Endodermal cell (in vitro differentiated cells): ENCODE results near the gene GRM7. TPM values are rescaled to one million over a fixed set of nuclear protein-coding genes. Genes with fewer than 3 reads are reported as not detected.

Experiments used
- DNase-seq: peaks from one replicate; pipeline ENCODE4 v3.0.0-alpha.2; 2017
- H3K27ac ChIP-seq: 2 replicates; pipeline ENCODE4 v1.5.1; 2013; ENCODE audit warnings: mild to moderate bottlenecking, low read depth, low read length, moderate library complexity
- H3K27me3 ChIP-seq: 2 replicates; pipeline ENCODE4 v1.6.1; 2013; ENCODE audit warnings: mild to moderate bottlenecking, low read length, moderate library complexity; ENCODE audit not compliant: insufficient read depth, control insufficient read depth, poor library complexity, severe bottlenecking
- H3K36me3 ChIP-seq: 2 replicates; pipeline ENCODE4 v1.7.0; 2013; ENCODE audit warnings: mild to moderate bottlenecking, low read length, moderate library complexity; ENCODE audit not compliant: control insufficient read depth, insufficient read depth
- H3K4me1 ChIP-seq: one replicate; pipeline ENCODE4 v1.7.0; 2013; ENCODE audit warnings: low read length; ENCODE audit not compliant: control insufficient read depth, insufficient read depth
- H3K4me3 ChIP-seq: 2 replicates; pipeline ENCODE4 v1.5.1; 2013; ENCODE audit warnings: mild to moderate bottlenecking, low read length, moderate library complexity
- H3K9ac ChIP-seq: 2 replicates; pipeline ENCODE4 v1.6.1; 2013; ENCODE audit warnings: mild to moderate bottlenecking, low read length, moderate library complexity; ENCODE audit not compliant: poor library complexity, severe bottlenecking; ENCODE audit errors: extremely low read depth
- H3K9me3 ChIP-seq: 2 replicates; pipeline ENCODE4 v1.6.1; 2013; ENCODE audit warnings: mild to moderate bottlenecking, low read length, moderate library complexity; ENCODE audit not compliant: control insufficient read depth
- H3K27ac Mint-ChIP-seq: 2 replicates; pipeline ENCODE4 v1.8.0; 2020; ENCODE audit warnings: mixed read lengths
- H3K27me3 Mint-ChIP-seq: 2 replicates; pipeline ENCODE4 v1.8.0; 2021; ENCODE audit warnings: mild to moderate bottlenecking, mixed read lengths; ENCODE audit not compliant: insufficient read depth
- H3K36me3 Mint-ChIP-seq: 2 replicates; pipeline ENCODE4 v1.8.0; 2020; ENCODE audit warnings: low read depth, mixed read lengths
- H3K4me1 Mint-ChIP-seq: 2 replicates; pipeline ENCODE4 v1.8.0; 2020; ENCODE audit warnings: mixed read lengths
- H3K4me3 Mint-ChIP-seq: 2 replicates; pipeline ENCODE4 v1.8.0; 2020; ENCODE audit warnings: mild to moderate bottlenecking, moderate library complexity, mixed read lengths
- H3K9me3 Mint-ChIP-seq: 2 replicates; pipeline ENCODE4 v1.8.0; 2020; ENCODE audit warnings: mild to moderate bottlenecking, mixed read lengths
- WGBS, 2 experiments: methylation state at CpG; one replicate each; pipeline versions ENCODE4 v1.1.5 to v1.1.7; 2013; ENCODE audit warnings: missing lambda C conversion rate in 2 of 2, mixed read lengths in 1 of 2; ENCODE audit not compliant: insufficient coverage in 1 of 2, insufficient read length in 1 of 2; 5-methylcytosine and 5-hydroxymethylcytosine counted together
- total RNA-seq, 2 donors: library from RNA; stranded (reverse); fragmentation: NEBNext Ultra II Directional in 1 of 2; extraction: Animal tissue kit (Norgen Biotek cat#: 25700) in 1 of 2; gene quantifications; 2 replicates in 1 of 2; 3 replicates in 1 of 2; pipeline ENCODE4 v1.2.1, GENCODE V29; 2021
- TF ChIP-seq, protein P1 (sequence below): fragments of 200-600 bp; sonication (generic); conservative IDR thresholded peaks from 2 replicates; pipeline ENCODE4 v1.5.0; 2021; ENCODE audit warnings: antibody characterized with exemption, mild to moderate bottlenecking

GRM7 gene
- total RNA-seq, 2 donors from 2014 or later = 0.11 to 0.73 TPM

DNA sequence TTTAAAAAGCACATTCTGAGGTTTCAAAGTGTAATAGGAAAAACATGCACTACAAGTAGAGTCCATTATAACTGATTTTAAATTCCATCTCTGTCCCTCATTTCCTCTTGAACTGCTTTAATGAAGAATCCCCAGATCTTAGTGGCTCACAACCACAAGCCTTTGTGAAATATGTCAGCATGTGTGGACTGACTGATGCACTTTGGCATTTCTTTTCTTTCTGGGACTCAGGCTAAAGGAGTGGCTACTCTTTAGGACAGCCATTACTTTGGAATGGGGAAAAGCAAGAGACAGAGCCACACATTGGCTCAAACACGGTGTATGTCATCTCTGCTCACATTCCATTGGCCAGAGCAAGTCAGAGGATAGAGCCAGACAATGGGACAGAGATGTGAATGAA, 139.6 kb downstream of the GRM7 start:
- H3K36me3 Mint-ChIP-seq = peaks cover 4% of the 10 kb centered on the region
- peaks cover 24% of the 10 kb centered on the region for H3K9me3 Mint-ChIP-seq

DNA sequence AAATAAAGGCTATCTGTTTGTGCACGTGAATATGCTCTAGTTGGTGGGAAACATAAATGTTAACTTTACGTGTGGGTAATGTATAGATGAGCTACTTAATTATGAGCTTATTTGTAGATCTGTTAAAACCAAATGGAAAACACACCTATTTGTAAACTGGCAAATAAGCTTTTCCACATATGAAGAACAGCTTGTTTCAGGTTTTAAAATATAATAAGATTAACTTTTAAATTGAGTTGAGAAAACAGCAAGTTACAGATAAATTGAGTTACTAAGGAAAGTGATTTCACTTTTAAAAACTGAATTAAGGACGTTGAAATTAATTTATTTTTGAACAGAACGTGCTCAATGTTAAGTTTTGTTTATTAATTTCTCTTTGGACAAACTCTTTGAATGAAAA, 140.5 kb downstream of the GRM7 start:
- TF ChIP-seq, protein P1, sequence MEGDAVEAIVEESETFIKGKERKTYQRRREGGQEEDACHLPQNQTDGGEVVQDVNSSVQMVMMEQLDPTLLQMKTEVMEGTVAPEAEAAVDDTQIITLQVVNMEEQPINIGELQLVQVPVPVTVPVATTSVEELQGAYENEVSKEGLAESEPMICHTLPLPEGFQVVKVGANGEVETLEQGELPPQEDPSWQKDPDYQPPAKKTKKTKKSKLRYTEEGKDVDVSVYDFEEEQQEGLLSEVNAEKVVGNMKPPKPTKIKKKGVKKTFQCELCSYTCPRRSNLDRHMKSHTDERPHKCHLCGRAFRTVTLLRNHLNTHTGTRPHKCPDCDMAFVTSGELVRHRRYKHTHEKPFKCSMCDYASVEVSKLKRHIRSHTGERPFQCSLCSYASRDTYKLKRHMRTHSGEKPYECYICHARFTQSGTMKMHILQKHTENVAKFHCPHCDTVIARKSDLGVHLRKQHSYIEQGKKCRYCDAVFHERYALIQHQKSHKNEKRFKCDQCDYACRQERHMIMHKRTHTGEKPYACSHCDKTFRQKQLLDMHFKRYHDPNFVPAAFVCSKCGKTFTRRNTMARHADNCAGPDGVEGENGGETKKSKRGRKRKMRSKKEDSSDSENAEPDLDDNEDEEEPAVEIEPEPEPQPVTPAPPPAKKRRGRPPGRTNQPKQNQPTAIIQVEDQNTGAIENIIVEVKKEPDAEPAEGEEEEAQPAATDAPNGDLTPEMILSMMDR = no peak
- DNase-seq = no peak
- H3K4me3 Mint-ChIP-seq = no peak overlapping the region
- 83 to 100% methylated on average over 3 to 4 of the region's 4 CpGs for WGBS, 2 experiments
- H3K36me3 Mint-ChIP-seq = peaks cover 4% of the 10 kb centered on the region
- no peak overlapping the region for H3K27ac Mint-ChIP-seq
- peaks cover 24% of the 10 kb centered on the region for H3K9me3 Mint-ChIP-seq
- Histone ChIP-seq H3K9me3 (peaks cover 20% of the 10 kb centered on the region), H3K4me3 (no peak overlapping the region), H3K4me1 (no peaks in the 10 kb centered on the region), H3K27me3 (no peaks in the 10 kb centered on the region), H3K27ac (no peak overlapping the region), H3K36me3 (no peaks in the 10 kb centered on the region), H3K9ac (no peak overlapping the region)
- no peaks in the 10 kb centered on the region for H3K27me3 Mint-ChIP-seq
- H3K4me1 Mint-ChIP-seq = no peaks in the 10 kb centered on the region

More for the DNA sequence above, 139.6 kb downstream of the GRM7 start:
- Mint-ChIP-seq H3K27me3 (no peaks in the 10 kb centered on the region), H3K27ac (no peak overlapping the region), H3K4me1 (no peaks in the 10 kb centered on the region), H3K4me3 (no peak overlapping the region)
- TF ChIP-seq, protein P1 = no peak
- no peak overlapping the region for H3K9ac ChIP-seq
- H3K4me3 ChIP-seq = no peak overlapping the region
- no peaks in the 10 kb centered on the region for H3K36me3 ChIP-seq
- H3K27me3 ChIP-seq = no peaks in the 10 kb centered on the region
- WGBS, 2 experiments = 83 to 89% methylated on average over 1 of the region's 1 CpG
- peaks cover 20% of the 10 kb centered on the region for H3K9me3 ChIP-seq
- H3K27ac ChIP-seq = no peak overlapping the region
- DNase-seq = no peak
- H3K4me1 ChIP-seq = no peaks in the 10 kb centered on the region

DNA sequence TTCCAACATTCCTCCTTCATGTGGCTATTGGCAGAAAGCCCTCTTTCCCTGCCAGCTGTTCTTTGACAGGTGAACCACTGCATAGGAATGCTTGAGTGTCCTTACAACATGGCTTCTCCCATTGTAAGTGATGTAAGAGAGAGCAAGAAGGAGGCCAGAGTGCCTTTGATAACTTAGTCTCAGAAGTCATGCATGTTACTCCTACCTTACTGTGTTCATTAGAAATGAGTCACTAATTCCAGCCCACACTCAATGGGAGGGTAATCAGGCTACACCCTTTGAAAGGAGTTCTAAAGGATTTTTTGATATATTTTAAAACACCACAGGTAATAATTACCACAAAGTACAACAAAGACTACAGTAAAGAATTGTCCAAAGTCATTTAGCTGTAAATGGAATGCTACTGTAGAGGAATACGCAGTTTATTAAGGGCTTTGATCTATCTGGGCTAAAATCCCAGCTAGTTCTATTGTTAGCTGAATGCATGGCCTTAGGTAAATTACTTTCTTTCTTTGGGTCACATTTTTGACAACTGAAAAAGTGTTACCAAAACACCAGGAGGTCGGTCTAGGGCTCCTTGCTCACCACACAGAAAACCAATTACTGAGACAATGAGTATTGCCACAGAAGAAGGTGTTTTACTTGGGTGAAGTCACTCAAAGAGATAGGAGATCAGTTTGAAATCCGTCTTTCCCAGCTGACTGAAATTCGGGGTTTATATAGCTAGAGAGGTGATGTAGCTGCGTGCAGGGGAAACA, 154.9 kb downstream of the GRM7 start:
- no peak for DNase-seq
- Histone ChIP-seq H3K27ac (no peak overlapping the region), H3K36me3 (no peaks in the 10 kb centered on the region), H3K4me1 (peaks cover 2% of the 10 kb centered on the region), H3K9ac (no peak overlapping the region), H3K27me3 (no peaks in the 10 kb centered on the region), H3K9me3 (peaks cover 14% of the 10 kb centered on the region), H3K4me3 (peak overlapping the region; percentile 49)
- WGBS, 2 experiments = 74 to 81% methylated on average over 4 to 5 of the region's 5 CpGs
- TF ChIP-seq, protein P1 = no peak
- H3K27ac Mint-ChIP-seq = peak overlapping the region; percentile 8
- no peaks in the 10 kb centered on the region for H3K27me3 Mint-ChIP-seq
- H3K36me3 Mint-ChIP-seq = no peaks in the 10 kb centered on the region
- no peak overlapping the region for H3K4me3 Mint-ChIP-seq
- H3K9me3 Mint-ChIP-seq = peaks cover 10% of the 10 kb centered on the region
- H3K4me1 Mint-ChIP-seq = peaks cover 7% of the 10 kb centered on the region
